Osteoblast (primary cell): Measurements from ENCODE around the gene CPZ. TPM values are rescaled to one million over a fixed set of nuclear protein-coding genes. Genes with fewer than 3 reads are reported as not detected.

Experiments used
- DNase-seq: peaks from one replicate; pipeline ENCODE4 v3.0.0; 2011; ENCODE audit warnings: low spot score, mixed read lengths; ENCODE audit not compliant: insufficient read length; ENCODE audit errors: missing footprints
- H2AFZ ChIP-seq: 2 replicates; pipeline ENCODE4 v1.6.0; 2011; ENCODE audit warnings: mild to moderate bottlenecking, low read length
- H3K27ac ChIP-seq: 2 replicates; pipeline ENCODE4 v1.5.1; 2011; ENCODE audit warnings: mild to moderate bottlenecking, low read depth, low read length, moderate library complexity
- H3K27me3 ChIP-seq: 2 replicates; pipeline ENCODE4 v1.6.0; 2012; ENCODE audit warnings: mild to moderate bottlenecking, control low read depth, inconsistent platforms, low read length, moderate library complexity; ENCODE audit not compliant: insufficient read depth
- H3K36me3 ChIP-seq: 2 replicates; pipeline ENCODE4 v1.5.1; 2011; ENCODE audit warnings: mild to moderate bottlenecking, low read length, control low read depth, moderate library complexity; ENCODE audit not compliant: insufficient read depth
- H3K4me1 ChIP-seq: 2 replicates; pipeline ENCODE4 v1.5.1; 2011; ENCODE audit warnings: mild to moderate bottlenecking, low read length, control low read depth, moderate library complexity; ENCODE audit not compliant: insufficient read depth
- H3K4me2 ChIP-seq: 2 replicates; pipeline ENCODE4 v1.6.0; 2011; ENCODE audit warnings: mild to moderate bottlenecking, low read length; ENCODE audit not compliant: insufficient read depth
- H3K4me3 ChIP-seq: fragments of 200-600 bp; sonication (generic); 3 replicates; pipeline ENCODE4 v1.5.1; 2012; ENCODE audit warnings: mild to moderate bottlenecking, low read length, inconsistent platforms; ENCODE audit not compliant: insufficient read depth
- H3K79me2 ChIP-seq: 2 replicates; pipeline ENCODE4 v1.6.0; 2012; ENCODE audit warnings: mild to moderate bottlenecking, low read length, control low read depth, inconsistent platforms; ENCODE audit not compliant: insufficient read depth
- H3K9me3 ChIP-seq: 2 replicates; pipeline ENCODE4 v1.5.1; 2011; ENCODE audit warnings: low read depth, low read length, control low read depth
- H4K20me1 ChIP-seq: 2 replicates; pipeline ENCODE4 v1.6.0; 2012; ENCODE audit warnings: mild to moderate bottlenecking, low read length, control low read depth; ENCODE audit not compliant: insufficient read depth
- total RNA-seq: library from RNA; depleted of rRNA; stranded (reverse); fragments of >200 nt; gene quantifications from 2 replicates; pipeline ENCODE4 v1.2.3, GENCODE V29; 2012
- TF ChIP-seq, protein P1 (sequence below): IDR thresholded peaks from 2 replicates; pipeline ENCODE4 v1.5.1; 2011; ENCODE audit warnings: mild to moderate bottlenecking, low read depth, low read length, moderate library complexity; ENCODE audit errors: extremely low read depth

Gene CPZ
- total RNA-seq, 1 donor: 44.5 TPM

GRCh38 chr4:8615921-8616787, 23.6 kb downstream of the CPZ start:
- no peak overlapping the region for H3K4me3 ChIP-seq
- no peak overlapping the region for H3K4me2 ChIP-seq
- TF ChIP-seq, protein P1, sequence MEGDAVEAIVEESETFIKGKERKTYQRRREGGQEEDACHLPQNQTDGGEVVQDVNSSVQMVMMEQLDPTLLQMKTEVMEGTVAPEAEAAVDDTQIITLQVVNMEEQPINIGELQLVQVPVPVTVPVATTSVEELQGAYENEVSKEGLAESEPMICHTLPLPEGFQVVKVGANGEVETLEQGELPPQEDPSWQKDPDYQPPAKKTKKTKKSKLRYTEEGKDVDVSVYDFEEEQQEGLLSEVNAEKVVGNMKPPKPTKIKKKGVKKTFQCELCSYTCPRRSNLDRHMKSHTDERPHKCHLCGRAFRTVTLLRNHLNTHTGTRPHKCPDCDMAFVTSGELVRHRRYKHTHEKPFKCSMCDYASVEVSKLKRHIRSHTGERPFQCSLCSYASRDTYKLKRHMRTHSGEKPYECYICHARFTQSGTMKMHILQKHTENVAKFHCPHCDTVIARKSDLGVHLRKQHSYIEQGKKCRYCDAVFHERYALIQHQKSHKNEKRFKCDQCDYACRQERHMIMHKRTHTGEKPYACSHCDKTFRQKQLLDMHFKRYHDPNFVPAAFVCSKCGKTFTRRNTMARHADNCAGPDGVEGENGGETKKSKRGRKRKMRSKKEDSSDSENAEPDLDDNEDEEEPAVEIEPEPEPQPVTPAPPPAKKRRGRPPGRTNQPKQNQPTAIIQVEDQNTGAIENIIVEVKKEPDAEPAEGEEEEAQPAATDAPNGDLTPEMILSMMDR: no peak
- no peaks in the 10 kb centered on the region for H3K4me1 ChIP-seq
- H2AFZ ChIP-seq: no peak overlapping the region
- H4K20me1 ChIP-seq: peaks cover 7% of the 10 kb centered on the region
- no peaks in the 10 kb centered on the region for H3K27me3 ChIP-seq
- peaks cover 3% of the 10 kb centered on the region for H3K36me3 ChIP-seq
- peak; percentile 81 for DNase-seq
- no peaks in the 10 kb centered on the region for H3K79me2 ChIP-seq
- no peaks in the 10 kb centered on the region for H3K9me3 ChIP-seq
- H3K27ac ChIP-seq: no peak overlapping the region

GRCh38 chr4:8616831-8617230, 24.3 kb downstream of the CPZ start:
- Histone ChIP-seq H2AFZ (no peak overlapping the region), H4K20me1 (peaks cover 3% of the 10 kb centered on the region), H3K9me3 (no peaks in the 10 kb centered on the region), H3K79me2 (no peaks in the 10 kb centered on the region), H3K4me1 (no peaks in the 10 kb centered on the region), H3K27ac (no peak overlapping the region), H3K36me3 (peaks cover 3% of the 10 kb centered on the region), H3K4me2 (no peak overlapping the region), H3K4me3 (no peak overlapping the region), H3K27me3 (no peaks in the 10 kb centered on the region)
- DNase-seq: no peak
- TF ChIP-seq, protein P1: no peak

DNA sequence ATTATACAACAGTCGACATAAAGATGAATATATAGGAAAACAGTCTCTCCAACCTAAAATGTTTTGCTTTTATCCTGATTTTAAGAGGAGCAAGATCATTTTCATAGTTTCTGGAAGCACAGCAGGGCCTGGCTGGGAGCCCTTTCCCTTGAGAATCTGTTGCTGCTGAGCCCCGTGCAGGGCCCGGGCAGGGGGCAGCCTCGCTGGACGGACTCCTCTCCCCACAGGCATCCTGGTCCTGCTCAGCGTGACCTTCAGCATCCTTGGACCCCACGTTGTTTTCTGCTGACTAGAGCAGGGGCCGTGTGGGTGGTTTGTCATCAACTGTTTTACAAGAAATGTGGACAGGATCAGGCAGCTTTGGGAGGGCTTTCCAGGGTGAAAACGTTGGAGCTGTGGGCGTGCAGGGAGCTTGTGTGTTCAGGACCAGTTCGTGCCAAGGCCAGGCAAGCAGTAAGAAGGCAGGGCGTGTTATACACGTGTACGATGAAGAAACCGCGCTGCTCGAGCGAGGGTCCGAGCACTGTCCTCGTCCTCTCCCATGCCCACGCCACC, 25.0 kb downstream of the CPZ start:
- peak; percentile 86 for DNase-seq
- H3K4me3 ChIP-seq: no peak overlapping the region
- H3K4me1 ChIP-seq: no peaks in the 10 kb centered on the region
- H4K20me1 ChIP-seq: peaks cover 3% of the 10 kb centered on the region
- no peak overlapping the region for H3K4me2 ChIP-seq
- TF ChIP-seq, protein P1: no peak
- no peak overlapping the region for H2AFZ ChIP-seq
- H3K9me3 ChIP-seq: no peaks in the 10 kb centered on the region
- no peak overlapping the region for H3K27ac ChIP-seq
- H3K27me3 ChIP-seq: no peaks in the 10 kb centered on the region
- H3K36me3 ChIP-seq: peaks cover 3% of the 10 kb centered on the region
- no peaks in the 10 kb centered on the region for H3K79me2 ChIP-seq

DNA sequence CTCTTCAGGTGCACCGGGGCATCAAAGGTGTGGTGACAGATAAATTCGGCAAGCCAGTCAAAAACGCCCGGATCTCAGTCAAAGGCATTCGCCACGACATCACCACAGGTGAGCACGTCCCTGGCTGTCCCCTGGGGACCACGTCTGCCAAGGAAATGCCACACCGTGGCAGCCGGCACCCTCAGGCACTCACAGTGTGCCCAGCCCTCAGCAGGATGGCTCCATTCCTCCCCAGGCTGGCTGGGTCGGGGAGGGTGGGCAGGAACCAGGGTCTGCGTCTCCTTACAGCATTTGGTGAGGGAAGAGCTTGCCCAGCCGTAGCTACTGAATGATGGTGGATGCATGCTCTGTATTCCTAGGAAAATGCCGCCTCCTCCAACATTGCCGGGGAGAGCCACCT, 25.9 kb downstream of the CPZ start:
- Histone ChIP-seq H2AFZ (no peak overlapping the region), H3K27ac (no peak overlapping the region), H3K79me2 (no peaks in the 10 kb centered on the region), H4K20me1 (peaks cover 3% of the 10 kb centered on the region), H3K4me3 (no peak overlapping the region), H3K36me3 (peaks cover 3% of the 10 kb centered on the region), H3K27me3 (no peaks in the 10 kb centered on the region), H3K4me1 (no peaks in the 10 kb centered on the region), H3K9me3 (no peaks in the 10 kb centered on the region), H3K4me2 (no peak overlapping the region)
- TF ChIP-seq, protein P1: no peak
- no peak for DNase-seq
